PC-9 (cell line): ENCODE results near the gene MNT. TPM values are rescaled to one million over a fixed set of nuclear protein-coding genes. Genes with fewer than 3 reads are reported as not detected.

Experiments used
- BruUV-seq: library from RNA; stranded (reverse); fragments of 400-500 nt; replicated peaks from 2 replicates; lab custom pipeline; 2021; lab: Mats Ljungman, UMichigan
- CTCF ChIA-PET: fragments of 300-600 bp; sonication (Branson Sonifier 250); formaldehyde crosslinking; loops from one replicate; lab custom pipeline; 2022; ENCODE audit warnings: antibody characterized with exemption; lab: Charles Lee
- POLR2A ChIA-PET: fragments of 300-600 bp; sonication (Branson Sonifier 250); formaldehyde crosslinking; loops from one replicate; lab custom pipeline; 2022; ENCODE audit warnings: antibody characterized with exemption; ENCODE audit not compliant: unreplicated experiment; lab: Charles Lee
- DNase-seq, 2 experiments: peaks; one replicate each; pipeline versions ENCODE4 v3.0.0 to v3.0.0-alpha.2; 2015 to 2022; ENCODE audit warnings: mixed read lengths in 1 of 2
- H2AFZ ChIP-seq: fragments of 200-600 bp; sonication (generic); 2 replicates; pipeline ENCODE4 v1.8.1; 2017; ENCODE audit warnings: antibody characterized with exemption
- H3F3A ChIP-seq: fragments of 200-600 bp; sonication (generic); 2 replicates; pipeline ENCODE4 v1.8.1; 2017; ENCODE audit warnings: antibody characterized with exemption, mild to moderate bottlenecking, low read depth; ENCODE audit not compliant: insufficient read depth
- H3K27ac ChIP-seq: fragments of 200-600 bp; sonication (generic); 2 replicates; pipeline ENCODE4 v1.6.1; 2016; ENCODE audit warnings: mixed run types
- H3K27me3 ChIP-seq: fragments of 200-600 bp; sonication (generic); 2 replicates; pipeline ENCODE4 v1.6.1; 2016; ENCODE audit warnings: low read depth, mixed run types; ENCODE audit not compliant: insufficient read depth
- H3K36me3 ChIP-seq: fragments of 200-600 bp; sonication (generic); 2 replicates; pipeline ENCODE4 v1.6.1; 2016; ENCODE audit warnings: low read depth, mixed run types
- H3K4me1 ChIP-seq: fragments of 200-600 bp; sonication (generic); replicated peaks from 2 replicates; pipeline ENCODE4 v1.6.1; 2016; ENCODE audit warnings: mixed run types; ENCODE audit not compliant: insufficient read depth
- H3K4me2 ChIP-seq: fragments of 200-600 bp; sonication (generic); 2 replicates; pipeline ENCODE4 v1.6.1; 2017; ENCODE audit warnings: mixed run types
- H3K4me3 ChIP-seq: fragments of 200-600 bp; sonication (generic); 2 replicates; pipeline ENCODE4 v1.6.1; 2016; ENCODE audit warnings: mixed run types
- H3K79me2 ChIP-seq: fragments of 200-600 bp; sonication (generic); 2 replicates; pipeline ENCODE4 v1.6.1; 2017; ENCODE audit warnings: low read depth, mixed run types
- H3K9me2 ChIP-seq: fragments of 200-600 bp; sonication (generic); 2 replicates; pipeline ENCODE4 v1.8.1; 2017; ENCODE audit warnings: mild to moderate bottlenecking; ENCODE audit not compliant: insufficient read depth
- H3K9me3 ChIP-seq: fragments of 200-600 bp; sonication (generic); 2 replicates; pipeline ENCODE4 v1.8.1; 2016; ENCODE audit warnings: low read depth; ENCODE audit not compliant: insufficient read depth
- H4K20me1 ChIP-seq: fragments of 200-600 bp; sonication (generic); 2 replicates; pipeline ENCODE4 v1.8.1; 2017; ENCODE audit not compliant: insufficient read depth
- CTCF ChIP-seq: fragments of 200-600 bp; sonication (generic); conservative IDR thresholded peaks from 2 replicates; pipeline ENCODE4 v1.6.1; 2017; ENCODE audit warnings: mixed run types, antibody characterized with exemption, mild to moderate bottlenecking, moderate library complexity
- EZH2 ChIP-seq: fragments of 200-600 bp; sonication (generic); IDR thresholded peaks from 2 replicates; pipeline ENCODE4 v1.8.0; 2017; ENCODE audit warnings: antibody characterized with exemption, low read depth
- intact Hi-C: fragments of 100-400 bp; cut with micrococcal nuclease; formaldehyde crosslinking; loops from one replicate; pipeline ENCODE4 v1.10.0; 2022; ENCODE audit not compliant: unreplicated experiment
- total RNA-seq: library from RNA; stranded (reverse); gene quantifications from 2 replicates; pipeline ENCODE4 v1.2.3, GENCODE V29; 2021

Gene MNT
- total RNA-seq, 1 experiment from 2014 or later, result 60.7 TPM

DNA sequence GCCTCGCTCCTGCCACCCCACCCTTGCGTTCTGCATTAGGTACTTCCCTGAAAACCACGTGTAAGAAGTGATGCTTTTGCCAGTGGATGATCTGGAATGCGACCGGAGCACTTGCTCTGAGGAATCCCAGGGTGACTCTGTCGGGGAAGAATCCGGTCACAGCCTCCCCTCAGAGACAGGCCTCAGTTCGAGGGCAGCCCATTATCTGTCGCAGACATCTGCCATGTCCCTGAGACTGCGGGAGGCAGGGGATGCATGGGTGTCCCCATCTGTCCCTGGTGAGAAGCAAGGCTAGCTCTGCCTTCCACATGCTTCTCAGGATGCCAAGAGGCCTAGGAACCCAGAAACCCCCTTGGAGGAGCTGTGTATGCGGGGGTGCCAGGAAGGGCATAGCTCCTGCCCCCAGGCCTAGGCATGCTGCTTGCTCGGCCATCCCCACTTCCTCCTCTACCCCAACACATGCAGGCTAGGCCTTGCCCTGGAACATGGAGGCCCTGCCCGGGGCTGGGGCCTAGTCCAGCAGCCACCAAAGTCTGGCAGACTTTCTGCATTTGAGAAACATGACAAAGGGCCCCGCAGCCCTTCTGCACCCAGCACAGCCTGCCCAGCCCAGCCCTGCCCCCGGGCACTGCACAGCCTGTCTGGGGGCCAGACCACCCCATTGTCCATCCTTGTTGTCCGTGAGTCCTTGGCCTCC, 20.5 kb downstream of the MNT start:
- Histone ChIP-seq H4K20me1 (no peaks in the 10 kb centered on the region), H3K9me3 (no peaks in the 10 kb centered on the region), H3K9me2 (no peaks in the 10 kb centered on the region), H3K4me3 (no peak overlapping the region), H3F3A (peaks cover 13% of the 10 kb centered on the region; the same call in 1 of the 2 replicates), H3K27ac (no peak overlapping the region), H2AFZ (no peak overlapping the region), H3K4me2 (no peak overlapping the region), H3K79me2 (no peaks in the 10 kb centered on the region), H3K27me3 (no peaks in the 10 kb centered on the region), H3K36me3 (no peaks in the 10 kb centered on the region), H3K4me1 (no peaks in the 10 kb centered on the region)
- ChIA-PET POLR2A (no interaction called here), CTCF (interaction anchor here (0.6 to 3.2 kb wide), 2 partner anchors 18 to 36 kb away, joined by 3 to 102 read pairs; no protein-coding TSS in a partner anchor)
- TF ChIP-seq CTCF (no peak), EZH2 (no peak)
- no TSS peak for BruUV-seq
- DNase-seq, result no peak
- intact Hi-C loops, result no loop called here

DNA sequence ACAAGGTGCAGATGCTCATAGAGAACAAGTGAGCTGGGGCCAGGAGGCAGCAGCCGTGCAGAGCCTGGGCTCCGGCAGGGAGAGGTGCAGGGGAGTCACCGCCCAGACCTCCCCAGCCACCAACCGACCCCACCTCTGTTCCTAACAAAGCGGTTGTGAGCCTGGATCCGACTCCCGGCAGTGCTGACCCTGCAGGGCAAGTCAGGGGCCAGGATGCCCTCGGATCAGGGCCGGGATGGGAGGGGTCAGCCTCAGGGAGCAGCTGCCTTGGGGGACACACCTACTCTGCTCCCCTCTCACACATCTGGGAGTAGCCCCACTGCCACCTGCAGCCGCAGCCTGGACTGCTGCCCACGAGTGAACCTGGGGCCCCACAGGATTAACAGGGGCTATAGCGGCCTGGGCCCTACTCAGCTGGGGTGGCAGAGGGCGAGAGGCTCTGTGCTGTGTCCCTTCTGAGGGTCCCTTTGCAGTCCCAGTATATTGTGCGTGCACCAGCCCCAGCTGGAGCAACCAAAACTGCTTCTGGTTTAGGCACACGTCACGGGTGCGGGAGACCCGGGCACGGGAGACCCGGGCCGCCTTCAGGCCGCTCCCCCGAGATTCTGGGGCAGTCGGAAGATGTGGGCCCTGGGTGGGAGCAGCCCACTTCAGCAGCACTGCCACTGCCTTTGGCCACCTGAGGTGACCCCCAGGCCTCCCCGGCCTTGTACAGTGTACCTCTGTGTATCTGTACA, 21.2 kb downstream of the MNT start:
- no peak overlapping the region for H2AFZ ChIP-seq
- no peak for TF ChIP-seq EZH2
- TF ChIP-seq CTCF, result no peak
- H3K4me1 ChIP-seq, result no peaks in the 10 kb centered on the region
- intact Hi-C loops, result no loop called here
- no peak for DNase-seq
- no TSS peak for BruUV-seq
- no peaks in the 10 kb centered on the region for H3K9me3 ChIP-seq
- ChIA-PET POLR2A (no interaction called here), CTCF (interaction anchor here (0.6 kb wide), 2 partner anchors 17 to 23 kb away, joined by 3 read pairs; no protein-coding TSS in a partner anchor)
- no peaks in the 10 kb centered on the region for H3K36me3 ChIP-seq
- H3F3A ChIP-seq, result peaks cover 13% of the 10 kb centered on the region; the same call in 1 of the 2 replicates
- no peak overlapping the region for H3K27ac ChIP-seq
- H4K20me1 ChIP-seq, result no peaks in the 10 kb centered on the region
- no peaks in the 10 kb centered on the region for H3K9me2 ChIP-seq
- H3K79me2 ChIP-seq, result no peaks in the 10 kb centered on the region
- H3K27me3 ChIP-seq, result no peaks in the 10 kb centered on the region
- H3K4me3 ChIP-seq, result no peak overlapping the region
- H3K4me2 ChIP-seq, result no peak overlapping the region

- H3K4me1 ChIP-seq, result no peaks in the 10 kb centered on the region
- no peaks in the 10 kb centered on the region for H3K27me3 ChIP-seq
- ChIA-PET POLR2A (no interaction called here), CTCF (no interaction called here)
- TF ChIP-seq CTCF (no peak), EZH2 (no peak)
- no peak overlapping the region for H3K4me3 ChIP-seq
- no peaks in the 10 kb centered on the region for H3K79me2 ChIP-seq
- no peaks in the 10 kb centered on the region for H3K36me3 ChIP-seq
- no TSS peak for BruUV-seq
- no peaks in the 10 kb centered on the region for H3K9me3 ChIP-seq
- no peak overlapping the region for H3K27ac ChIP-seq
- H2AFZ ChIP-seq, result no peak overlapping the region
- intact Hi-C loops, result no loop called here
- H3K4me2 ChIP-seq, result no peak overlapping the region
- no peaks in the 10 kb centered on the region for H4K20me1 ChIP-seq
- peaks cover 10% of the 10 kb centered on the region; the same call in 1 of the 2 replicates for H3F3A ChIP-seq
- H3K9me2 ChIP-seq, result no peaks in the 10 kb centered on the region
- no peak for DNase-seq
Observed at GRCh38 chr17:2378905-2379304, 22.0 kb downstream of the MNT start.
